AG04450 (cell line): ENCODE measurements around the gene MAGI3. TPM values are rescaled to one million over a fixed set of nuclear protein-coding genes. Genes with fewer than 3 reads are reported as not detected.

ENCODE experiments used
- CTCF ChIA-PET: fragments of 300-600, 350-600 bp; formaldehyde crosslinking; extraction: SDS; loops from one replicate; lab custom pipeline; 2022; ENCODE audit warnings: antibody characterized with exemption, inconsistent platforms; lab: Charles Lee
- POLR2A ChIA-PET: fragments of 350-600 bp; formaldehyde crosslinking; extraction: SDS; loops from one replicate; lab custom pipeline; 2021; ENCODE audit warnings: antibody characterized with exemption, inconsistent platforms; lab: Yijun Ruan, JAX
- DNase-seq: peaks from one replicate; pipeline ENCODE4 v3.0.0-alpha.2; 2011; ENCODE audit warnings: low read depth, low spot score
- H3K27ac ChIP-seq: one replicate; pipeline ENCODE4 v1.5.1; 2012; ENCODE audit warnings: low read depth, low read length, control low read depth
- H3K27me3 ChIP-seq: one replicate; pipeline ENCODE4 v1.6.0; 2012; ENCODE audit warnings: low read length; ENCODE audit not compliant: control insufficient read depth, insufficient read depth
- H3K4me3 ChIP-seq: 2 replicates; pipeline ENCODE4 v1.5.1; 2011; ENCODE audit warnings: mild to moderate bottlenecking, low read depth, low read length, control low read depth
- H3K9me3 ChIP-seq: 2 replicates; pipeline ENCODE4 v1.5.1; 2012; ENCODE audit warnings: low read length; ENCODE audit not compliant: control insufficient read depth, insufficient read depth
- CTCF ChIP-seq: IDR thresholded peaks from 2 replicates; pipeline ENCODE4 v1.5.1; 2011; ENCODE audit warnings: low read depth, low read length, control low read depth, inconsistent platforms
- polyA plus RNA-seq: library from polyadenylated mRNA; depleted of rRNA; stranded (reverse); fragments of >200 nt; gene quantifications from 2 replicates; pipeline ENCODE4 v1.2.3, GENCODE V29; 2011

The MAGI3 gene
- polyA plus RNA-seq, 1 experiment = 5.8 TPM

- Histone ChIP-seq H3K9me3 (no peaks in the 10 kb centered on the region), H3K27ac (no peak overlapping the region), H3K27me3 (no peaks in the 10 kb centered on the region), H3K4me3 (no peak overlapping the region)
- CTCF ChIA-PET = no interaction called here
- no peak for DNase-seq
- POLR2A ChIA-PET = no interaction called here
- no peak for TF ChIP-seq CTCF
These were observed 227.3 kb downstream of the MAGI3 start for GRCh38 chr1:113617438-113618141.

- Histone ChIP-seq H3K9me3 (peaks cover 3% of the 10 kb centered on the region; the same call in 1 of the 2 replicates), H3K27me3 (no peaks in the 10 kb centered on the region), H3K4me3 (no peak overlapping the region), H3K27ac (no peak overlapping the region)
- no peak for DNase-seq
- ChIA-PET CTCF (no interaction called here), POLR2A (no interaction called here)
- no peak for TF ChIP-seq CTCF
These were observed 238.7 kb downstream of the MAGI3 start for GRCh38 chr1:113628997-113629396.

GRCh38 chr1:113630340-113631327 lies 240.3 kb downstream of the MAGI3 start:
- H3K4me3 ChIP-seq = no peak overlapping the region
- ChIA-PET POLR2A (interaction anchor here (0.6 kb wide), 1 partner anchor 1254 kb away, joined by 3 read pairs; no protein-coding TSS in a partner anchor), CTCF (no interaction called here)
- no peak for DNase-seq
- no peaks in the 10 kb centered on the region for H3K27me3 ChIP-seq
- no peak for TF ChIP-seq CTCF
- H3K9me3 ChIP-seq = peaks cover 3% of the 10 kb centered on the region; the same call in 1 of the 2 replicates
- H3K27ac ChIP-seq = no peak overlapping the region

GRCh38 chr1:113641396-113641795 lies 251.1 kb downstream of the MAGI3 start:
- Histone ChIP-seq H3K27me3 (no peaks in the 10 kb centered on the region), H3K27ac (no peak overlapping the region), H3K9me3 (no peaks in the 10 kb centered on the region), H3K4me3 (no peak overlapping the region)
- DNase-seq = no peak
- CTCF ChIA-PET = no interaction called here
- no peak for TF ChIP-seq CTCF
- POLR2A ChIA-PET = no interaction called here
